DOHH2 (cell line): ENCODE results near the gene FBN3.
A peak's percentile ranks its signal among the peaks of the same experiment; 100 is the strongest.

Experiments
- H3F3A ChIP-seq: fragments of 200-600 bp; sonication (generic), shearing (Covaris generic); 2 replicates; pipeline ENCODE4 v1.6.0; 2016; ENCODE audit warnings: antibody characterized with exemption, mild to moderate bottlenecking; ENCODE audit not compliant: control insufficient read depth, insufficient read depth
- H3K27ac ChIP-seq: fragments of 200-600 bp; sonication (generic); 2 replicates; pipeline ENCODE4 v1.5.1; 2014; ENCODE audit warnings: low read depth, mild to moderate bottlenecking, low read length, moderate library complexity
- H3K27me3 ChIP-seq: fragments of 200-600 bp; sonication (generic); 2 replicates; pipeline ENCODE4 v1.6.1; 2014; ENCODE audit warnings: mild to moderate bottlenecking, low read length, mixed read lengths; ENCODE audit not compliant: control insufficient read depth
- H3K36me3 ChIP-seq: fragments of 200-600 bp; sonication (generic); 2 replicates; pipeline ENCODE4 v1.6.1; 2014; ENCODE audit warnings: mild to moderate bottlenecking, low read length, moderate library complexity, mixed read lengths; ENCODE audit not compliant: control insufficient read depth
- H3K4me1 ChIP-seq: fragments of 200-600 bp; sonication (generic); 2 replicates; pipeline ENCODE4 v1.6.1; 2014; ENCODE audit warnings: mild to moderate bottlenecking, low read length, mixed read lengths; ENCODE audit not compliant: control insufficient read depth
- H3K4me2 ChIP-seq: fragments of 200-600 bp; sonication (generic); 2 replicates; pipeline ENCODE4 v1.6.0; 2014; ENCODE audit warnings: mild to moderate bottlenecking, low read length, moderate library complexity
- H3K4me3 ChIP-seq: fragments of 200-600 bp; sonication (generic); 2 replicates; pipeline ENCODE4 v1.5.1; 2014; ENCODE audit warnings: mild to moderate bottlenecking, low read length, mixed read lengths
- H3K79me2 ChIP-seq: fragments of 200-600 bp; sonication (generic); 2 replicates; pipeline ENCODE4 v1.6.1; 2014; ENCODE audit warnings: mild to moderate bottlenecking, low read length, mixed read lengths; ENCODE audit not compliant: control insufficient read depth
- H3K9me2 ChIP-seq: fragments of 200-600 bp; sonication (generic); replicated peaks from 2 replicates; pipeline ENCODE4 v1.6.1; 2014; ENCODE audit warnings: mild to moderate bottlenecking, low read length, mixed read lengths; ENCODE audit not compliant: control insufficient read depth
- H3K9me3 ChIP-seq: fragments of 200-600 bp; sonication (generic); 2 replicates; pipeline ENCODE4 v1.6.1; 2014; ENCODE audit warnings: antibody characterized with exemption, low read length, mixed read lengths; ENCODE audit not compliant: control insufficient read depth, insufficient read depth
- H4K20me1 ChIP-seq: fragments of 200-600 bp; sonication (generic); 2 replicates; pipeline ENCODE4 v1.6.0; 2014; ENCODE audit warnings: low read depth, mild to moderate bottlenecking, antibody characterized with exemption, low read length, moderate library complexity; ENCODE audit not compliant: control insufficient read depth, insufficient read depth
- CTCF ChIP-seq: fragments of 200-600 bp; sonication (generic); IDR thresholded peaks from one replicate; pipeline ENCODE4 v1.5.1; 2014; ENCODE audit warnings: antibody characterized with exemption, mild to moderate bottlenecking, low read depth, low read length; ENCODE audit not compliant: poor library complexity, severe bottlenecking
- EZH2phosphoT487 ChIP-seq: fragments of 200-600 bp; sonication (generic); IDR thresholded peaks from 2 replicates; pipeline ENCODE4 v1.6.1; 2017; ENCODE audit warnings: borderline replicate concordance, mild to moderate bottlenecking, antibody characterized with exemption, low read length, moderate library complexity, mixed read lengths

FBN3 gene

GRCh38 chr19:8192221-8192820 is 42.9 kb upstream of the FBN3 start:
- Histone ChIP-seq H4K20me1 (no peaks in the 10 kb centered on the region), H3K4me1 (peaks cover 63% of the 10 kb centered on the region), H3K79me2 (no peaks in the 10 kb centered on the region), H3K9me3 (no peaks in the 10 kb centered on the region), H3K36me3 (no peaks in the 10 kb centered on the region), H3F3A (peaks cover 41% of the 10 kb centered on the region), H3K27me3 (peaks cover 9% of the 10 kb centered on the region; the same call in 1 of the 2 replicates), H3K4me2 (peak overlapping the region; percentile 86), H3K4me3 (peak overlapping the region; percentile 51), H3K9me2 (no peaks in the 10 kb centered on the region), H3K27ac (peak overlapping the region; percentile 92)
- TF ChIP-seq CTCF: no peak
- TF ChIP-seq EZH2phosphoT487: no peak

GRCh38 chr19:8185343-8186068 is 36.1 kb upstream of the FBN3 start:
- Histone ChIP-seq H3K4me3 (no peak overlapping the region), H3K9me2 (no peaks in the 10 kb centered on the region), H3K27me3 (peaks cover 14% of the 10 kb centered on the region; the same call in 1 of the 2 replicates), H3K36me3 (no peaks in the 10 kb centered on the region), H3K4me1 (peaks cover 9% of the 10 kb centered on the region), H3F3A (peaks cover 5% of the 10 kb centered on the region; the same call in 1 of the 2 replicates), H3K9me3 (no peaks in the 10 kb centered on the region), H3K27ac (no peak overlapping the region), H3K79me2 (no peaks in the 10 kb centered on the region), H3K4me2 (no peak overlapping the region), H4K20me1 (no peaks in the 10 kb centered on the region)
- TF ChIP-seq EZH2phosphoT487 (no peak), CTCF (no peak)

GRCh38 chr19:8184274-8184673 is 34.9 kb upstream of the FBN3 start:
- peaks cover 3% of the 10 kb centered on the region; the same call in 1 of the 2 replicates for H3F3A ChIP-seq
- H3K79me2 ChIP-seq: no peaks in the 10 kb centered on the region
- peaks cover 9% of the 10 kb centered on the region for H3K4me1 ChIP-seq
- no peak overlapping the region for H3K27ac ChIP-seq
- TF ChIP-seq EZH2phosphoT487: no peak
- no peaks in the 10 kb centered on the region for H4K20me1 ChIP-seq
- no peak overlapping the region for H3K4me2 ChIP-seq
- H3K9me3 ChIP-seq: no peaks in the 10 kb centered on the region
- no peaks in the 10 kb centered on the region for H3K9me2 ChIP-seq
- H3K27me3 ChIP-seq: peaks cover 14% of the 10 kb centered on the region; the same call in 1 of the 2 replicates
- no peak overlapping the region for H3K4me3 ChIP-seq
- H3K36me3 ChIP-seq: no peaks in the 10 kb centered on the region

GRCh38 chr19:8180018-8180417 is 30.6 kb upstream of the FBN3 start:
- no peak for TF ChIP-seq EZH2phosphoT487
- TF ChIP-seq CTCF: no peak
- H3K4me1 ChIP-seq: no peaks in the 10 kb centered on the region
- H3K4me3 ChIP-seq: no peak overlapping the region
- no peaks in the 10 kb centered on the region for H3F3A ChIP-seq
- H3K27me3 ChIP-seq: 0 out of 2 replicates have a peak, but pooled peaks cover 2% of the 10 kb centered on the region
- no peaks in the 10 kb centered on the region for H3K79me2 ChIP-seq
- H3K4me2 ChIP-seq: no peak overlapping the region
- no peaks in the 10 kb centered on the region for H3K36me3 ChIP-seq
- H3K9me3 ChIP-seq: no peaks in the 10 kb centered on the region
- no peaks in the 10 kb centered on the region for H3K9me2 ChIP-seq
- H4K20me1 ChIP-seq: no peaks in the 10 kb centered on the region
- no peak overlapping the region for H3K27ac ChIP-seq
